ENCODE measurements around the gene DLG2.

DLG2 gene

DNA sequence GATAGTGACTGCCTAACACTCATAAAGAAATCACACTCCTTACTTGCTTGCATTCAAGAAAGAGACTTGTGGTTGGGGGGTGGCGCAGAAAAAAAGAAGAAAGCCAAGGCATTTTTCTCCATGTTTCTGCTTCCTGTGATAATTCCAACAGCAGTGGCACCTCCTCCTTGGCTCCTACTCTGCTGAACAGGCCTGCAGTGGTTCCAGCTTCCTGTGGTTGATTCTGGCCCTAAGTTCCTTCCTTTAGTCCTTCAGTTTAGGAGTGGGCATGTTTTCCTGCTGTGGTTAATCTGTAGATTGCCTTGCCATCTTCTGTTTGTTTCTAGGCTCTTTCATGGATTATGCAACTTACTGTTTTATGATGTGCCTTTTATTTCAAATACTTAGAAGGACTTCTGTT lies 940.4 kb downstream of the DLG2 start:
- FAIRE-seq (no peak), DNase-seq (ENCODE audit: low spot score) (no peak)

- FAIRE-seq (peak; percentile 20), DNase-seq (ENCODE audit: low spot score) (no peak)
Measured at GRCh38 chr11:84685976-84686375, 941.2 kb downstream of the DLG2 start.

- no peak for FAIRE-seq
- DNase-seq (ENCODE audit: low spot score): no peak
Measured at GRCh38 chr11:84685149-84685548, 942.0 kb downstream of the DLG2 start.

GRCh38 chr11:84681456-84681855 lies 945.7 kb downstream of the DLG2 start:
- FAIRE-seq (no peak), DNase-seq (ENCODE audit: low spot score) (no peak)

- DNase-seq (ENCODE audit: low spot score) (no peak), FAIRE-seq (no peak)
Measured at GRCh38 chr11:84675396-84676025, 951.6 kb downstream of the DLG2 start.

- DNase-seq (ENCODE audit: low spot score) (no peak), FAIRE-seq (no peak)
Measured at GRCh38 chr11:84673753-84674152, 953.4 kb downstream of the DLG2 start.

- FAIRE-seq (no peak), DNase-seq (ENCODE audit: low spot score) (no peak)
Measured at GRCh38 chr11:84671325-84671999, 955.7 kb downstream of the DLG2 start.

DNA sequence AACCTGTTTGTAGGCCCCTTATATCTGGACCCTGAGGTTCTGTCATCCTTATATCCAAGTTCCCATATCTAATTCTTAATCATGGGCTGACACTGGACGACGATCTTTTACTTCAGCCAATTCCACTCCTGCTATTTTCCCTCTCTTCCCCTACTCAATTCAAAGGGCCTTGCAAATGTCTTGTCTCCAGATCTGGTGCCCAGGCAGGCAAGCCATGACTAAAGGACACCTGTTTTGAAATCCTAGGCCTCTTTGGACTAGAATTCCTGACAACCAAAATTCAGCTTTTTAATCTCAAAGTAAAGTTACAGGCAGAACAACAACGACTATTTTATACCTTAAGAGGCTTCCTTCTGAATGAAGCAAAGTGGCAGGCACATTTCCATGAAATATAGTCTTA lies 963.4 kb downstream of the DLG2 start:
- no peak for DNase-seq (ENCODE audit: low spot score)
- FAIRE-seq: no peak

DNA sequence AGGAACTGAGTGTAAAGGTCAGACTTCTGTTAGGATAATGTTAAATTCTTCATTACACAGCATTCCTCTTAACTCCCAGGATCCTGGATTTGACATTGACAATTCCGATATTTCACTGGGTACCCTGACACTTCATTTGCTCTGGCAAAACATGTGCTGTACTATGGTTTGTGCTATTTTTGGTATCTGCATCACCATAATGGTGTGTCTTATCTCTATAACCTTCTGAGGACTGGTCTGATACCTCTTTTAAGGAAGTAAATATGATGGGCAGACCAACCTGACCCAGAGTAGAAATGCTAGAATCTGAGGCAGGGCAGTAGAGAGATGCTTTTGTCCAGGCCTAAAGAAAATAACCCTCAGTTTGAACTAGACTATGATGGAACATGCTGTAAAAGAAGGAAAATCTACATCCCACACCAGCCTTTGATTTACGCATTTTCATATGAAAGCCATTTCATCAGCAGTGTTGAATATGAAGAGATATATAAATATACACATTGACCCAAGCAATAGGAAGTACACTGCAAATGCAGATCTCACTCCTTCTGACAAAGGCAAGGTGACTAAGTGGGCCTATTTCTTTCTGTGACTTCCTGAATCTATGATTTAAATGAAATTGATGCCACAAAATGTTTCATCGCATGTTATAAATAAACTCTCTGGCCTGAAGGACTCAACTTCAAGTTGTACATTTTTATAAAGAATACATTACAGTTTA lies 966.7 kb downstream of the DLG2 start:
- DNase-seq (ENCODE audit: low spot score) (no peak), FAIRE-seq (no peak)

DNA sequence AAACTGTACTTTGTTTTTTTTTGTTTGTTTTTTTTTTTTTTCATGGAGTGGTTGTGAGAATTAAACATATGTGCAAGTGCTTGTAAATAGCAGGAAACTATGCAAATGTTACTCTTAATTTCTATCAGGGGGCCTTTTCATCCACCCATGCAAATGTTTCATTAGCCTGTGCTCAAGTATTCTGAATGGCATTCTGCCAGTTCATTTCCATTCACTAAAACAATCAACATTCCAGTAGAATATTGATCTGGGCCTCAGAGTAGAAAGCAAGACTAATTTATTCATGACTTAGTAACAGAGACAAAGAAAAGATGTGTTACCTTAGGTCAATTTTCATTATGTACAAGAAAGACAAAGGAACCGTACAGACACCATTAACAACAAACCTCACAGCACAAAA lies 971.4 kb downstream of the DLG2 start:
- DNase-seq (ENCODE audit: low spot score): no peak
- FAIRE-seq: no peak

DNA sequence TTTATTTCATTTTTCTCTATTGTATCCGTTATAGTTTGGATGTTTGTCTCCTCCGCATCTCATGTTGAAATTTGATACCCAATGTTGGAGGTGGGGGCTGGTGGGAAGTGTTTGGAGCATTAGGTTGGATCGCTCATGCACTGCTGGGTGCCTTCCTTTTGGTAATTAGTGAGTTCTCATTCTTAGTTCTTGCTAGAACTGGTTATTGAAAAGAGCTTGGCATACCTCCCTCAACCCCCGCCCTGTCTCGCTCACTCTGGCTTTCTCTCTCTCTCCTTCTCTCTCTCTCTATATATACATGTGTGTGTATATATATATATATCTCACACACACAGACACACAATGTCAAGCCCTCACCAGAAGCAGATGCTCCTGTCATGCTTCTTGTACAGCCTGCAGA lies 978.7 kb downstream of the DLG2 start:
- DNase-seq (ENCODE audit: low spot score) (no peak), FAIRE-seq (no peak)

DNA sequence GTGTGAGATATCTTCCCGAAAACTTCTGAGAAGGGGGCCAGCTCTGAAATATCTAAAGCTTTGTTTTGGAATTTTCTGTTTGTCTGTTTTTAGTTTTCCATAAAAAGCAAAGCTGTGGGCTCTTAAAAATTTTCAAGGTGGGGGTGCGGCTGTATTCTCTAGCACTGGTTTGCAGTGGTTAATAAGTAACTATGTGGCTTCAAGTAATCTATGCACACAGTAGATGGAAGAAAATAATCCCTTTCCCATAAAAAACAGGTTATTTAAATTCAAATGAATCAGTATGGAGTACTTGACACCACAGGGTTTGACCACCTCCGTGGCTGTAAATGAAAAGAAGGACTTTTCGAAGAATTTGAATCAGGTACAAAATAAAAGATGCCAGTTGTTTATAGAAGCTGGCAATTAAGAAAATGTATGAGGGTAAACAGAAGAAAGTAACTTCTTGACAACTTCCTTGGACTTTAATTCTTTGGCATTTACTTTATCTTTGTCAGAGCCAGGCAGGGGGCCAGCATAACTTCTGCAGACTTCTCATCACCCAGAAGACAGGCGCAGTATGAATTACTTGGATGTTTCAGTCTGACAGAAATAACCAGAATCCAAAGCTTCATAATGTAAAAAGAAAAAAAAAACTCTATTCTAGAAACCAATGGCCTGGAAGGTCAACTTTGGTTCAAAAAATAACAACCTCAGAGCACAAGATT lies 981.0 kb downstream of the DLG2 start:
- FAIRE-seq: no peak

GRCh38 chr11:84642500-84642899 lies 984.6 kb downstream of the DLG2 start:
- DNase-seq (ENCODE audit: low spot score) (no peak), FAIRE-seq (no peak)

More for the DNA sequence above, 981.0 kb downstream of the DLG2 start:
- no peak for DNase-seq (ENCODE audit: low spot score)

- no peak for FAIRE-seq
- DNase-seq (ENCODE audit: low spot score): no peak
Measured at GRCh38 chr11:84634309-84634708, 992.8 kb downstream of the DLG2 start.

GRCh38 chr11:84628871-84629620 lies 998.1 kb downstream of the DLG2 start:
- FAIRE-seq: no peak
- no peak for DNase-seq (ENCODE audit: low spot score)

GRCh38 chr11:84626256-84626655 lies 1000.9 kb downstream of the DLG2 start:
- FAIRE-seq: no peak

GRCh38 chr11:84612645-84613044 lies 1014.5 kb downstream of the DLG2 start:
- no peak for DNase-seq (ENCODE audit: low spot score)
- no peak for FAIRE-seq

More at GRCh38 chr11:84626256-84626655, 1000.9 kb downstream of the DLG2 start:
- DNase-seq (ENCODE audit: low spot score): peak; percentile 26

- DNase-seq (ENCODE audit: low spot score) (no peak), FAIRE-seq (no peak)
Measured at GRCh38 chr11:84608837-84609196, 1018.3 kb downstream of the DLG2 start.

- FAIRE-seq: no peak
- DNase-seq (ENCODE audit: low spot score): no peak
Measured at GRCh38 chr11:84607975-84608836, 1018.9 kb downstream of the DLG2 start.

GRCh38 chr11:84594602-84595001 lies 1032.5 kb downstream of the DLG2 start:
- FAIRE-seq (no peak), DNase-seq (ENCODE audit: low spot score) (no peak)
